ENCODE data around the gene TMEM69. TPM values are rescaled to one million over a fixed set of nuclear protein-coding genes. Genes with fewer than 3 reads are reported as not detected.
"Not testable (repeated sequence)": the region's sequence is repeated elsewhere in the genome, so short reads cannot be mapped to it uniquely, and the experiment has no call there.

Gene TMEM69
- polyA plus RNA-seq, 1 experiment: 53.9 TPM

GRCh38 chr1:45721207-45721606, 33.2 kb downstream of the TMEM69 start:
- no peaks in the 10 kb centered on the region for H3K9me3 ChIP-seq (ENCODE audit: control insufficient read depth, insufficient read depth, low read length)
- peak overlapping the region; percentile 31 for H3K27ac ChIP-seq (ENCODE audit: low read depth, low read length)
- no peak overlapping the region for H3K4me3 ChIP-seq (ENCODE audit: low read depth, low read length)
- no peak for TF ChIP-seq CTCF (IDR thresholded peaks at IDR 0.05; ENCODE audit: low read depth, low read length)
- peak; percentile 26 for DNase-seq (ENCODE audit: low read depth, low spot score)
- CTCF ChIA-PET: no interaction called here
- POLR2A ChIA-PET: no interaction called here
- H3K27me3 ChIP-seq (ENCODE audit: control insufficient read depth, insufficient read depth, low read length): no peaks in the 10 kb centered on the region

GRCh38 chr1:45722809-45723208, 34.8 kb downstream of the TMEM69 start:
- no peak for TF ChIP-seq CTCF (IDR thresholded peaks at IDR 0.05; ENCODE audit: low read depth, low read length)
- ChIA-PET POLR2A (no interaction called here), CTCF (no interaction called here)
- Histone ChIP-seq H3K9me3 (ENCODE audit: control insufficient read depth, insufficient read depth, low read length) (no peaks in the 10 kb centered on the region), H3K27me3 (ENCODE audit: control insufficient read depth, insufficient read depth, low read length) (no peaks in the 10 kb centered on the region), H3K27ac (ENCODE audit: low read depth, low read length) (no peak overlapping the region), H3K4me3 (ENCODE audit: low read depth, low read length) (no peak overlapping the region)
- DNase-seq (ENCODE audit: low read depth, low spot score): no peak

- no peaks in the 10 kb centered on the region for H3K27me3 ChIP-seq (ENCODE audit: control insufficient read depth, insufficient read depth, low read length)
- H3K4me3 ChIP-seq (ENCODE audit: low read depth, low read length): no peak overlapping the region
- CTCF ChIA-PET: no interaction called here
- no peak for TF ChIP-seq CTCF (IDR thresholded peaks at IDR 0.05; ENCODE audit: low read depth, low read length)
- POLR2A ChIA-PET: no interaction called here
- H3K27ac ChIP-seq (ENCODE audit: low read depth, low read length): no peak overlapping the region
- H3K9me3 ChIP-seq (ENCODE audit: control insufficient read depth, insufficient read depth, low read length): no peaks in the 10 kb centered on the region
- no peak for DNase-seq (ENCODE audit: low read depth, low spot score)
Observed at GRCh38 chr1:45723248-45723930, 35.4 kb downstream of the TMEM69 start.

- H3K4me3 ChIP-seq (ENCODE audit: low read depth, low read length); DNase-seq (ENCODE audit: low read depth, low spot score); POLR2A ChIA-PET; H3K27me3 ChIP-seq (ENCODE audit: control insufficient read depth, insufficient read depth, low read length); H3K9me3 ChIP-seq (ENCODE audit: control insufficient read depth, insufficient read depth, low read length); H3K27ac ChIP-seq (ENCODE audit: low read depth, low read length): not testable (repeated sequence)
- CTCF ChIA-PET: interaction anchor here (0.7 kb wide), 1 partner anchor 252 kb away, joined by 3 read pairs; no protein-coding TSS in a partner anchor
Observed at GRCh38 chr1:45726007-45726406, 38.0 kb downstream of the TMEM69 start.

- no peaks in the 10 kb centered on the region for H3K27me3 ChIP-seq (ENCODE audit: control insufficient read depth, insufficient read depth, low read length)
- no peak for DNase-seq (ENCODE audit: low read depth, low spot score)
- no peak overlapping the region for H3K27ac ChIP-seq (ENCODE audit: low read depth, low read length)
- POLR2A ChIA-PET: no interaction called here
- CTCF ChIA-PET: no interaction called here
- no peaks in the 10 kb centered on the region for H3K9me3 ChIP-seq (ENCODE audit: control insufficient read depth, insufficient read depth, low read length)
- no peak overlapping the region for H3K4me3 ChIP-seq (ENCODE audit: low read depth, low read length)
- no peak for TF ChIP-seq CTCF (IDR thresholded peaks at IDR 0.05; ENCODE audit: low read depth, low read length)
Observed at GRCh38 chr1:45730075-45730779, 42.2 kb downstream of the TMEM69 start.

All from AG04450 (cell line).